Lung (tissue), 12 donors: Measurements from ENCODE around the gene CPHXL2. TPM values are rescaled to one million over a fixed set of nuclear protein-coding genes. Genes with fewer than 3 reads are reported as not detected.

Experiments used
- ATAC-seq: fragments of 200-7000 bp; cut with Tn5 transposase; one replicate; pipeline ENCODE4 v1.9.1; 2020; ENCODE audit warnings: moderate number of reproducible peaks; ENCODE audit not compliant: insufficient read depth, low FRiP score
- DNase-seq, 3 donors: peaks; one replicate each; pipeline ENCODE4 v3.0.0-alpha.2; 2013 to 2017
- H3K27ac ChIP-seq, 2 donors: one replicate each; pipeline ENCODE4 v1.5.1; 2013; ENCODE audit warnings: mild to moderate bottlenecking in 2 of 2, moderate library complexity in 2 of 2, control low read depth in 1 of 2, inconsistent platforms in 1 of 2, low read depth in 1 of 2, low read length in 1 of 2
- H3K27me3 ChIP-seq, 3 donors: one replicate each; pipeline ENCODE4 v1.5.1; 2013; ENCODE audit warnings: low read length in 2 of 3; ENCODE audit not compliant: control insufficient read depth in 3 of 3, insufficient read depth in 3 of 3
- H3K36me3 ChIP-seq, 4 donors: one replicate each; pipeline ENCODE4 v1.5.1; 2013; ENCODE audit warnings: low read length in 4 of 4, mild to moderate bottlenecking in 1 of 4, moderate library complexity in 1 of 4; ENCODE audit not compliant: control insufficient read depth in 4 of 4, insufficient read depth in 4 of 4
- H3K4me1 ChIP-seq, 5 donors: one replicate each; pipeline ENCODE4 v1.5.1; 2013; ENCODE audit warnings: low read length in 5 of 5, mild to moderate bottlenecking in 2 of 5, moderate library complexity in 1 of 5; ENCODE audit not compliant: control insufficient read depth in 5 of 5, insufficient read depth in 5 of 5
- H3K4me3 ChIP-seq: one replicate; pipeline ENCODE4 v1.5.1; 2013; ENCODE audit warnings: mild to moderate bottlenecking, control low read depth, moderate library complexity
- H3K9ac ChIP-seq, 2 donors: one replicate each; pipeline ENCODE4 v1.5.1; 2013; ENCODE audit warnings: low read length in 2 of 2, control low read depth in 1 of 2; ENCODE audit not compliant: insufficient read depth in 1 of 2
- H3K9me3 ChIP-seq, 4 donors: one replicate each; pipeline ENCODE4 v1.5.1; 2013; ENCODE audit warnings: low read length in 3 of 4, mild to moderate bottlenecking in 1 of 4, moderate library complexity in 1 of 4; ENCODE audit not compliant: control insufficient read depth in 4 of 4, insufficient read depth in 3 of 4
- CTCF ChIP-seq: IDR thresholded peaks from 2 replicates; pipeline ENCODE4 v1.5.1; 2012; ENCODE audit warnings: mild to moderate bottlenecking; ENCODE audit errors: control extremely low read depth, extremely low read depth
- WGBS, 2 donors: extraction: QIAGEN DNeasy Blood & Tissue Kit; methylation state at CpG; one replicate each; pipeline ENCODE4 v1.1.7; 2013; 5-methylcytosine and 5-hydroxymethylcytosine counted together
- polyA plus RNA-seq, 2 donors: library from polyadenylated mRNA; stranded (reverse); fragments of 200-250 nt; gene quantifications; one replicate each; pipeline ENCODE4 v1.2.1, GENCODE V29; 2013
- total RNA-seq, 2 donors: library from RNA; depleted of rRNA in 1 of 2; stranded (reverse); fragments of >200 nt in 1 of 2; gene quantifications; one replicate each; pipeline ENCODE4 v1.2.1, GENCODE V29; 2014 to 2021
- donor health status: control.
- donor health status: control.
- donor health status: Bipolar disorder and iron deficiency.
- donor health status: healthy.
- donor health status: DM: yes; HTN: yes; CAD: no.

CPHXL2 gene
- total and polyA plus RNA-seq, 4 donors: not detected

GRCh38 chr16:75621170-75621477, 55.7 kb downstream of the CPHXL2 start:
- H3K27me3 ChIP-seq: no peaks in the 10 kb centered on the region
- no peak overlapping the region for H3K9ac ChIP-seq
- ATAC-seq (no peak), DNase-seq (peak in 2 of 3 donors; percentile 32 to 57)
- no peaks in the 10 kb centered on the region for H3K9me3 ChIP-seq
- TF ChIP-seq CTCF: no peak
- WGBS, 2 donors: 16 to 19% methylated on average over 2 of the region's 2 CpGs
- no peak overlapping the region for H3K27ac ChIP-seq
- peaks cover 4 to 8% (median 6%) of the 10 kb centered on the region in 5 donors for H3K4me1 ChIP-seq
- H3K4me3 ChIP-seq: no peak overlapping the region
- H3K36me3 ChIP-seq: peaks cover 6 to 21% (median 12%) of the 10 kb centered on the region in 4 donors

GRCh38 chr16:75620326-75621169, 56.3 kb downstream of the CPHXL2 start:
- Histone ChIP-seq H3K27me3 (no peaks in the 10 kb centered on the region), H3K4me1 (peaks cover 4 to 8% (median 6%) of the 10 kb centered on the region in 5 donors), H3K9me3 (no peaks in the 10 kb centered on the region), H3K36me3 (peaks cover 2 to 16% (median 10%) of the 10 kb centered on the region in 4 donors), H3K4me3 (no peak overlapping the region), H3K27ac (no peak overlapping the region), H3K9ac (no peak overlapping the region)
- 80 to 82% methylated on average over 20 of the region's 20 CpGs for WGBS, 2 donors
- DNase-seq: no peak
- TF ChIP-seq CTCF: no peak
- ATAC-seq: no peak

GRCh38 chr16:75618780-75619179, 58.0 kb downstream of the CPHXL2 start:
- TF ChIP-seq CTCF: no peak
- Histone ChIP-seq H3K9me3 (no peaks in the 10 kb centered on the region), H3K36me3 (peaks cover 4 to 16% (median 11%) of the 10 kb centered on the region in 4 donors), H3K9ac (no peak overlapping the region), H3K27ac (no peak overlapping the region), H3K4me1 (peaks cover 4 to 8% (median 6%) of the 10 kb centered on the region in 5 donors), H3K4me3 (no peak overlapping the region), H3K27me3 (no peaks in the 10 kb centered on the region)
- 97 to 98% methylated on average over 2 of the region's 2 CpGs for WGBS, 2 donors
- no peak for ATAC-seq
- DNase-seq: no peak
